Measurements from ENCODE around the gene ZSCAN23.

ZSCAN23 gene

GRCh38 chr6:28489366-28490204 lies 46.3 kb upstream of the ZSCAN23 start:
- no peak overlapping the region for H3K9ac ChIP-seq (ENCODE audit: low read length)
- no peaks in the 10 kb centered on the region for H3K79me2 ChIP-seq (ENCODE audit: insufficient read depth, low read length)
- no peaks in the 10 kb centered on the region for H3K27me3 ChIP-seq (ENCODE audit: low read length)
- TF ChIP-seq EZH2phosphoT487 (conservative IDR thresholded peaks at IDR 0.05; ENCODE audit: low read length) (no peak), CTCF (IDR thresholded peaks at IDR 0.05; ENCODE audit: insufficient read depth, low read length, poor library complexity, severe bottlenecking) (no peak)
- H3K9me3 ChIP-seq (ENCODE audit: insufficient read depth, low read length): no peaks in the 10 kb centered on the region
- no peak overlapping the region for H3K27ac ChIP-seq (ENCODE audit: low read depth, low read length)
- H3F3A ChIP-seq (ENCODE audit: insufficient read depth): no peaks in the 10 kb centered on the region
- H2AFZ ChIP-seq (ENCODE audit: low read depth, low read length, severe bottlenecking): no peak overlapping the region
- H4K20me1 ChIP-seq (ENCODE audit: low read depth, low read length): no peaks in the 10 kb centered on the region
- no peaks in the 10 kb centered on the region for H3K36me3 ChIP-seq (ENCODE audit: low read length)
- H3K4me2 ChIP-seq (ENCODE audit: low read depth, low read length, poor library complexity, severe bottlenecking): no peak overlapping the region
- no peaks in the 10 kb centered on the region for H3K9me2 ChIP-seq (replicated peaks; ENCODE audit: insufficient read depth, low read length)
- no peak overlapping the region for H3K4me3 ChIP-seq (ENCODE audit: insufficient read depth, low read length, poor library complexity, severe bottlenecking)

GRCh38 chr6:28488916-28489365 lies 45.6 kb upstream of the ZSCAN23 start:
- no peak overlapping the region for H3K9ac ChIP-seq (ENCODE audit: low read length)
- H3K27me3 ChIP-seq (ENCODE audit: low read length): no peaks in the 10 kb centered on the region
- H3K36me3 ChIP-seq (ENCODE audit: low read length): no peaks in the 10 kb centered on the region
- TF ChIP-seq EZH2phosphoT487 (conservative IDR thresholded peaks at IDR 0.05; ENCODE audit: low read length): no peak
- no peak for TF ChIP-seq CTCF (IDR thresholded peaks at IDR 0.05; ENCODE audit: insufficient read depth, low read length, poor library complexity, severe bottlenecking)
- H3K79me2 ChIP-seq (ENCODE audit: insufficient read depth, low read length): no peaks in the 10 kb centered on the region
- no peaks in the 10 kb centered on the region for H3F3A ChIP-seq (ENCODE audit: insufficient read depth)
- no peak overlapping the region for H3K27ac ChIP-seq (ENCODE audit: low read depth, low read length)
- H2AFZ ChIP-seq (ENCODE audit: low read depth, low read length, severe bottlenecking): no peak overlapping the region
- H3K9me2 ChIP-seq (replicated peaks; ENCODE audit: insufficient read depth, low read length): no peaks in the 10 kb centered on the region
- no peak overlapping the region for H3K4me2 ChIP-seq (ENCODE audit: low read depth, low read length, poor library complexity, severe bottlenecking)
- H3K9me3 ChIP-seq (ENCODE audit: insufficient read depth, low read length): no peaks in the 10 kb centered on the region
- no peaks in the 10 kb centered on the region for H4K20me1 ChIP-seq (ENCODE audit: low read depth, low read length)
- no peak overlapping the region for H3K4me3 ChIP-seq (ENCODE audit: insufficient read depth, low read length, poor library complexity, severe bottlenecking)

- Histone ChIP-seq H3K36me3 (ENCODE audit: low read length) (no peaks in the 10 kb centered on the region), H2AFZ (ENCODE audit: low read depth, low read length, severe bottlenecking) (no peak overlapping the region), H3K9ac (ENCODE audit: low read length) (no peak overlapping the region), H3K27ac (ENCODE audit: low read depth, low read length) (no peak overlapping the region), H4K20me1 (ENCODE audit: low read depth, low read length) (no peaks in the 10 kb centered on the region), H3K4me2 (ENCODE audit: low read depth, low read length, poor library complexity, severe bottlenecking) (no peak overlapping the region), H3K9me3 (ENCODE audit: insufficient read depth, low read length) (no peaks in the 10 kb centered on the region), H3K27me3 (ENCODE audit: low read length) (no peaks in the 10 kb centered on the region), H3K79me2 (ENCODE audit: insufficient read depth, low read length) (no peaks in the 10 kb centered on the region), H3K9me2 (replicated peaks; ENCODE audit: insufficient read depth, low read length) (no peaks in the 10 kb centered on the region), H3F3A (ENCODE audit: insufficient read depth) (no peaks in the 10 kb centered on the region), H3K4me3 (ENCODE audit: insufficient read depth, low read length, poor library complexity, severe bottlenecking) (no peak overlapping the region)
- TF ChIP-seq EZH2phosphoT487 (conservative IDR thresholded peaks at IDR 0.05; ENCODE audit: low read length): no peak
- no peak for TF ChIP-seq CTCF (IDR thresholded peaks at IDR 0.05; ENCODE audit: insufficient read depth, low read length, poor library complexity, severe bottlenecking)
Observed at GRCh38 chr6:28486988-28487742, 43.9 kb upstream of the ZSCAN23 start.
